Mesothelial cell of epicardium (in vitro differentiated cells): ENCODE measurements around the gene BNC1. TPM values are rescaled to one million over a fixed set of nuclear protein-coding genes. Genes with fewer than 3 reads are reported as not detected.

Experiments
- DNase-seq, 2 experiments: peaks; one replicate each; pipeline ENCODE4 v3.0.0; 2021; ENCODE audit warnings: low spot score in 2 of 2; ENCODE audit not compliant: unreplicated experiment in 2 of 2
- H3K27ac Mint-ChIP-seq: 2 replicates; pipeline ENCODE4 v1.8.0; 2021; ENCODE audit warnings: mixed read lengths
- H3K27me3 Mint-ChIP-seq: 2 replicates; pipeline ENCODE4 v1.8.0; 2021; ENCODE audit warnings: low read depth, mixed read lengths
- H3K36me3 Mint-ChIP-seq: 2 replicates; pipeline ENCODE4 v1.8.0; 2021; ENCODE audit warnings: mixed read lengths
- H3K4me1 Mint-ChIP-seq: 2 replicates; pipeline ENCODE4 v1.8.0; 2021; ENCODE audit warnings: mixed read lengths
- H3K4me3 Mint-ChIP-seq: 2 replicates; pipeline ENCODE4 v1.8.0; 2021; ENCODE audit warnings: mild to moderate bottlenecking, moderate library complexity, mixed read lengths
- H3K9me3 Mint-ChIP-seq: 2 replicates; pipeline ENCODE4 v1.8.0; 2021; ENCODE audit warnings: mixed read lengths
- total RNA-seq: library from RNA; stranded (reverse); gene quantifications from 3 replicates; pipeline ENCODE4 v1.2.1, GENCODE V29; 2021
- TF ChIP-seq, protein P1 (sequence below): fragments of 200-600 bp; sonication (generic); IDR thresholded peaks from one replicate; pipeline ENCODE4 v1.5.0; 2021; ENCODE audit warnings: antibody characterized with exemption; ENCODE audit not compliant: unreplicated experiment

BNC1 gene
- total RNA-seq, 1 donor from 2014 or later, result 50.9 TPM

DNA sequence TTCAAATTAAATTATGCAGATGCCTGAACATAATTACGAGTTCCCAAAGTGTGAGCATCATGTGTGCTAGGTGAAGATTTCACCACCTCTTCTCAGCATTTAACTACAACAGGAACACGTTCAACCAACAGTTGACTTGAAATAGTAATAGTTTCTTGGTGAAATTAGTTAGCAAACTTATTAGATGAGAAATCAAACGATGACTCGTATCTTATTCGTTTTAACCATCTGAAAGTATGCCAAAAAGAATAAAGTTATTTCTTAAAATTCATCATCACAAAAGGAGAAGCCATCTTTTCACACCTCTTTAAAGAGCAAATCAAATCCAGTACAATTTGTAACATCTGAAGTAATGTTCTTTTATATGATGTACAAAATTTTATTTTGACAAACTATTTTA is 2.3 kb downstream of the BNC1 start:
- peak overlapping the region; percentile 87 for H3K4me3 Mint-ChIP-seq
- H3K4me1 Mint-ChIP-seq, result peaks cover 66% of the 10 kb centered on the region
- peaks cover 2% of the 10 kb centered on the region for H3K36me3 Mint-ChIP-seq
- DNase-seq, result no peak
- H3K9me3 Mint-ChIP-seq, result no peaks in the 10 kb centered on the region
- TF ChIP-seq, protein P1, sequence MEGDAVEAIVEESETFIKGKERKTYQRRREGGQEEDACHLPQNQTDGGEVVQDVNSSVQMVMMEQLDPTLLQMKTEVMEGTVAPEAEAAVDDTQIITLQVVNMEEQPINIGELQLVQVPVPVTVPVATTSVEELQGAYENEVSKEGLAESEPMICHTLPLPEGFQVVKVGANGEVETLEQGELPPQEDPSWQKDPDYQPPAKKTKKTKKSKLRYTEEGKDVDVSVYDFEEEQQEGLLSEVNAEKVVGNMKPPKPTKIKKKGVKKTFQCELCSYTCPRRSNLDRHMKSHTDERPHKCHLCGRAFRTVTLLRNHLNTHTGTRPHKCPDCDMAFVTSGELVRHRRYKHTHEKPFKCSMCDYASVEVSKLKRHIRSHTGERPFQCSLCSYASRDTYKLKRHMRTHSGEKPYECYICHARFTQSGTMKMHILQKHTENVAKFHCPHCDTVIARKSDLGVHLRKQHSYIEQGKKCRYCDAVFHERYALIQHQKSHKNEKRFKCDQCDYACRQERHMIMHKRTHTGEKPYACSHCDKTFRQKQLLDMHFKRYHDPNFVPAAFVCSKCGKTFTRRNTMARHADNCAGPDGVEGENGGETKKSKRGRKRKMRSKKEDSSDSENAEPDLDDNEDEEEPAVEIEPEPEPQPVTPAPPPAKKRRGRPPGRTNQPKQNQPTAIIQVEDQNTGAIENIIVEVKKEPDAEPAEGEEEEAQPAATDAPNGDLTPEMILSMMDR, result no peak
- no peak overlapping the region for H3K27ac Mint-ChIP-seq
- peaks cover 44% of the 10 kb centered on the region for H3K27me3 Mint-ChIP-seq

DNA sequence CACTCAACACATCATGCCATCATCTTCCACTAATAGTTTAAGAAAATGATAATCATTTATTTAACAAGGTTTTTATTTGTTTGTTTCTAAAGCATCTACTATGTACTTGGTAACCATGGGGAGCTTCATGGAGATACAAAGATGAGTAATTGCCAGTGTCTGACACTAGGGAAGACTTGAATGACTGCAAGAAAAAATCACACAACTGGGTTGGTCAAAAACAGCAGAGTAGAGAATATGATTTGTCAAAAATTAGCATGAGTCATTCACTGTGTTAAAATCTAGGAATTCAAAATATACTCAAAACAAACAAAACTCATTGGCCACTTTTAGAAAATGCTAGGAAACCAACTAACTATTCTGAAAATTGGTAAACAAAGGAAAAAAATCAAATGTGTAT is 6.3 kb downstream of the BNC1 start:
- Mint-ChIP-seq H3K36me3 (peaks cover 18% of the 10 kb centered on the region), H3K4me3 (no peak overlapping the region), H3K27ac (no peak overlapping the region), H3K9me3 (peaks cover 12% of the 10 kb centered on the region), H3K27me3 (peaks cover 22% of the 10 kb centered on the region), H3K4me1 (peaks cover 42% of the 10 kb centered on the region)
- TF ChIP-seq, protein P1, result no peak
- DNase-seq, result no peak

DNA sequence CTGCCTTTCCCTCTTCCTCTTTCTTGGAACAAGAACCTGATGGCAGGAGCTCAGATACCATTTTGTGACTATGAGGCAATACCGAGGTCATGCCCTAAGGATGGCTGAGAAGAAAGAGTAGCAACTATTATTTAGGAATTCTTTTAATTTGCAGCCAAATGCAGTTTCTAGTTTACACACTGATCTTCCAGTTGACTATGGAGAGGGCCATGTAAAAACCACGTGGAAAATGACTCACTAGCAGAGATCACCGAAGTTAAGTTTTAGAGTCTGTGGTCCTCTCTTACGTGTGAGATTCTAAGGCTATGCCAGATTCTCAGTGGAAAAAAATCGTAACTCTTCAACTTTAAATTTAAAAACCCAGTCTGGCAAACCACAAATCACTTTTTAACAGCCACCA is 7.8 kb downstream of the BNC1 start:
- no peak overlapping the region for H3K4me3 Mint-ChIP-seq
- H3K4me1 Mint-ChIP-seq, result peaks cover 29% of the 10 kb centered on the region
- H3K36me3 Mint-ChIP-seq, result peaks cover 18% of the 10 kb centered on the region
- no peak for DNase-seq
- TF ChIP-seq, protein P1, result no peak
- no peak overlapping the region for H3K27ac Mint-ChIP-seq
- H3K27me3 Mint-ChIP-seq, result peaks cover 14% of the 10 kb centered on the region
- peaks cover 12% of the 10 kb centered on the region for H3K9me3 Mint-ChIP-seq

DNA sequence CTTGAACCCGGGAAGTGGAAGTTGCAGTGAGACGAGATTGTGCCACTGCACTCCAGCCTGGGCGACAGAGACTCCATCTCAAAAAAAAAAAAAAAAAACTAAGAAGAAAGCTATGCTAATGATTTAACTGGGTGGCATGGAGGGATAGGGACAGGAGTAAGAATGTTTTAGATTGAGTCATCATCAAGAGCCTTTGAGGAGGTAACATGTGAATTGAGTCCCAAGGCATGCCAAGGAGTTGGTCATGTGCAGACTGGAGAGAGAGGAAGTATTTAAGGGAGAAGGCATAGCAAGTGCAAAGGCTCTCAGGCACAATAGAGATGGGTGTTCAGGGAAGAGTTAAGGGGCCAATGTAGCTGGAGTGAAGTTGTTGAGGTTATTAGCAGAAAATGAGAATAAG is 9.1 kb downstream of the BNC1 start:
- Mint-ChIP-seq H3K36me3 (peaks cover 21% of the 10 kb centered on the region), H3K4me1 (peaks cover 18% of the 10 kb centered on the region), H3K27me3 (peaks cover 7% of the 10 kb centered on the region), H3K27ac (no peak overlapping the region), H3K4me3 (no peak overlapping the region), H3K9me3 (peaks cover 12% of the 10 kb centered on the region)
- TF ChIP-seq, protein P1, result no peak
- DNase-seq, result no peak

DNA sequence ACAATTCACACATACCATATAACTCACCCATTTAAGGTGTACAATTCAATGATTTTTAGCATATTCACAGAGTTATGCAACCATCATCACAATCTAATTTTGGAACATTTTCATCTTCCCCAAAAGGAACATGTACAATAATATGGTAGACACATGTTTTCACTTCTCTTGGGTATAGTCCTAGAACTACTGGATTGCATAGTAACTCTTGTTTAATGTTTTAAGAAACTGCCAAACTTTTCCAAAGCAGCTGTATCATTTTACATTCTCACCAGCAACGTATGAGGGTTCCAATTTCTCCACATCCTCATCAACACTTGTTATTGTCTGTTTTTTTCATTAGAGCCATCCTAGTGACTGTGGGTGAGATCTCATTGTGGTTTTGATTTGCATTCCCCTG is 14.3 kb downstream of the BNC1 start:
- Mint-ChIP-seq H3K27me3 (no peaks in the 10 kb centered on the region), H3K36me3 (peaks cover 19% of the 10 kb centered on the region), H3K27ac (no peak overlapping the region), H3K4me1 (no peaks in the 10 kb centered on the region), H3K9me3 (peaks cover 5% of the 10 kb centered on the region), H3K4me3 (no peak overlapping the region)
- TF ChIP-seq, protein P1, result no peak
- DNase-seq, result no peak

DNA sequence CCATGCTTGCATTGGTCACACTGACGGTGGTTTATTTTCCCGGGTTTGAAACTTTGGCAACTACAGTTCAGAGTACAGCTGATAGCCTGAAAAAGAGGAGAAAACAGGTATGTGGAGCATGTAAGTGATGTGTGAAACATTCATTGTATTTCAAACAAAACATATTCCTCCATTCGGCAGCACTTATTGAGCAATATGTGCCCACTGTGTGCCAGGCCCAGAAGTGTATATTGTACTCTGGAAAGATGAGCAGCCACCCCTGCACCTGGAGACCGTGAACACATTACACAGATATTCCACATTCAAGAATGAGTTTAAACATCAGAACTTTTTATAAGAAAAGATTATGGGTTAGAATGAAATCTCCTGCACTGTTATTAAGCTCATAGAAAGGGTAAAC is 16.3 kb downstream of the BNC1 start:
- DNase-seq, result no peak
- Mint-ChIP-seq H3K4me3 (no peak overlapping the region), H3K27me3 (no peaks in the 10 kb centered on the region), H3K27ac (no peak overlapping the region), H3K4me1 (no peaks in the 10 kb centered on the region), H3K9me3 (no peaks in the 10 kb centered on the region), H3K36me3 (peaks cover 30% of the 10 kb centered on the region)
- TF ChIP-seq, protein P1, result no peak
